ENCODE results near the gene CHORDC1.

CHORDC1 gene

GRCh38 chr11:90241414-90241813 lies 18.6 kb upstream of the CHORDC1 start:
- TF ChIP-seq TAF1 (IDR thresholded peaks at IDR 0.05; ENCODE audit: borderline replicate concordance, insufficient read depth, low read length): no peak

DNA sequence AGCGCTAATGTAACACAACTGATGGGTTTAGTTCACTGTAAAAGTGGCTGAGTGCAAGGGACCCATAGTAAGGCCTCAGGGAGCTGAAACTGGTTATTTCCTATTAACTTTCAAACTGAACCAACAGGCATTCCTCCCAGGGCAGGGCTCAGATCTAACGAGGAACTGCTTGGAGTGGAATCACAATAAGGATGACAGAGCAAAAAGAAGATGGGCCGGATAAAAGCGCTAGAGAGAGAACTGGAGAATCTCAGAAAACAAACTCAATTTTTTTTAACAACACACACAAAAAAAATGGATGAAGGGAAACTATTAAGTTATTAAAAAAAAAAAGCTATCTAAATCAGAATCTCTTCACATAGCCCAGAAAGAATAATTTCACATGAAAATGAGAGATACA lies 14.2 kb upstream of the CHORDC1 start:
- TF ChIP-seq SIN3A (IDR thresholded peaks at IDR 0.05; ENCODE audit: borderline replicate concordance, insufficient read depth, low read length) (no peak), FOXP2 (optimal IDR thresholded peaks at IDR 0.05; ENCODE audit: borderline replicate concordance, extremely low read depth, extremely low read length, insufficient read depth) (no peak), POLR2AphosphoS5 (IDR thresholded peaks at IDR 0.05; ENCODE audit: low read depth, low read length) (no peak), REST (IDR thresholded peaks at IDR 0.05; ENCODE audit: insufficient read depth in 1 of 2, low read depth in 2 of 2, low read length in 2 of 2) (no peak), TAF1 (IDR thresholded peaks at IDR 0.05; ENCODE audit: borderline replicate concordance, insufficient read depth, low read length) (no peak)

- TF ChIP-seq REST (IDR thresholded peaks at IDR 0.05; ENCODE audit: insufficient read depth in 1 of 2, low read depth in 2 of 2, low read length in 2 of 2): no peak
- TF ChIP-seq FOXP2 (optimal IDR thresholded peaks at IDR 0.05; ENCODE audit: borderline replicate concordance, extremely low read depth, extremely low read length, insufficient read depth): no peak
- no peak for TF ChIP-seq POLR2AphosphoS5 (IDR thresholded peaks at IDR 0.05; ENCODE audit: low read depth, low read length)
- TF ChIP-seq SIN3A (IDR thresholded peaks at IDR 0.05; ENCODE audit: borderline replicate concordance, insufficient read depth, low read length): no peak
- TF ChIP-seq TAF1 (IDR thresholded peaks at IDR 0.05; ENCODE audit: borderline replicate concordance, insufficient read depth, low read length): no peak
Observed at GRCh38 chr11:90235526-90235925, 12.7 kb upstream of the CHORDC1 start.

DNA sequence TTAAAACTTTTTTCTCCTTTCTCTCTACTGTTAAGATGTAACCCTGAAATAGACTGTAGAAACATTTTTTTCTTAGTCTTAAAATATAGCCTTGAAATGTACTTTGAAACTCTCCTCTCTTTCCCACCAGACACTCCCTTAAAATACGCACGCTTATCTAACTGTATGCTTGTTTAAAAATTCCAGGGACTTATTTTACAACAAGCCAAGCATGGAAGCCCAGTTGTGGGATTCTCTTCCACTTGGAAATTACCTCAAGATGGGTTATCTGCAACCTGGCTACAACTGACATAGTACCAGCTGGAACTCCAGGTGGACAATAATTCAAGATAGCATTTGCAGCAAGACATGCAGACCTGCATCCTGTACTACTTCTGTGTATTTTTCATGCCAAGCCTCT lies 12.1 kb upstream of the CHORDC1 start:
- TF ChIP-seq TAF1 (IDR thresholded peaks at IDR 0.05; ENCODE audit: borderline replicate concordance, insufficient read depth, low read length): no peak

DNA sequence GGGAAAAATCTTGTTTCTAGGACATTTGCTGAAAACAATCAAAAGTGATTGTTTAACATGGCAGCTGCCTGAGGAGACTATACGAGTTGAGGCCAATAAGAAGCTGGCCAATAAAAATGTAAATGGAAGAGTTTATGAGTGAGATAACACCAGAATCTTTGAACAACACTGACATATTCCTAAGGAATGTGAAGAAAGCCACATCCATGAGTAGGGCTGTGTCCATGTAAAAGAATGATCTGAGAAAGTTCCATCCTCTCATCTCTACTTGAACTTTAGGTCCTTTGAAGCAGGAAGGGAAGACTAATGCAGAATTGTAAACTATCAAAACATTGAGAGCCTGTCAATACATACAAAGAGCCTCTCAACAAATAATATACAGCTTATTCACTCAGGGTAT lies 6.9 kb upstream of the CHORDC1 start:
- TF ChIP-seq FOXP2 (optimal IDR thresholded peaks at IDR 0.05; ENCODE audit: borderline replicate concordance, extremely low read depth, extremely low read length, insufficient read depth) (no peak), REST (IDR thresholded peaks at IDR 0.05; ENCODE audit: insufficient read depth in 1 of 2, low read depth in 2 of 2, low read length in 2 of 2) (no peak), POLR2AphosphoS5 (IDR thresholded peaks at IDR 0.05; ENCODE audit: low read depth, low read length) (no peak), TAF1 (IDR thresholded peaks at IDR 0.05; ENCODE audit: borderline replicate concordance, insufficient read depth, low read length) (no peak), SIN3A (IDR thresholded peaks at IDR 0.05; ENCODE audit: borderline replicate concordance, insufficient read depth, low read length) (no peak)

DNA sequence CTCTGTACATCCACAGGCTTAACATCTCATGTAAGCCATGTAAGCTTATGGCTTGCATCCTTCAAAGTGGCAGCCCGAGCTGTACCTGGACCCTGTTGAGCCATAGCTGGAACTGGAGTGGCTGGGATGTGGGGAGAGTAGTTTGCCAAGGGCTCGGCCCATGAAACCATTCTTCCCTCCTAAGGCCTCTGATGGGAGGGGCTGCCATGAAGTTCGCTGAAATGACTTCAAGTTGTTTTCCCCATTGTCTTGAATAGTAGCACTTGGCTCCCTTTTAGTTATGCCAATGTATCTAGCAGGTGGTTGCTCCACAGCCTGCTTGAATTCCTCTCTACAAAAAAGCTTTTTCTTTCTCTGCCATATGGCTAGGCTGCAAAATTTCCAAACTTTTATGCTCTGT lies 5.2 kb upstream of the CHORDC1 start:
- TF ChIP-seq POLR2AphosphoS5 (IDR thresholded peaks at IDR 0.05; ENCODE audit: low read depth, low read length) (no peak), FOXP2 (optimal IDR thresholded peaks at IDR 0.05; ENCODE audit: borderline replicate concordance, extremely low read depth, extremely low read length, insufficient read depth) (no peak), TAF1 (IDR thresholded peaks at IDR 0.05; ENCODE audit: borderline replicate concordance, insufficient read depth, low read length) (no peak), SIN3A (IDR thresholded peaks at IDR 0.05; ENCODE audit: borderline replicate concordance, insufficient read depth, low read length) (no peak), REST (IDR thresholded peaks at IDR 0.05; ENCODE audit: insufficient read depth in 1 of 2, low read depth in 2 of 2, low read length in 2 of 2) (no peak)

All from PFSK-1 (cell line).